Jurkat, Clone E6-1 (cell line): ENCODE results near the gene TEAD1. TPM values are rescaled to one million over a fixed set of nuclear protein-coding genes. Genes with fewer than 3 reads are reported as not detected.

Experiments used
- DNase-seq: peaks from one replicate; pipeline ENCODE4 v3.0.0-alpha.2; 2011; ENCODE audit warnings: low read depth, low spot score
- H3K4me3 ChIP-seq: 2 replicates; pipeline ENCODE4 v1.5.1; 2011; ENCODE audit warnings: mild to moderate bottlenecking, low read length, control low read depth, moderate library complexity
- polyA plus RNA-seq: library from polyadenylated mRNA; unstranded; fragments of >200 nt; gene quantifications from one replicate; pipeline ENCODE4 v1.2.1, GENCODE V29; 2012; ENCODE audit warnings: missing spikeins; ENCODE audit not compliant: insufficient read length, insufficient read depth

The TEAD1 gene
- 2.4 TPM for polyA plus RNA-seq

- H3K4me3 ChIP-seq: peak within 1 kb of the TSS; percentile 62
These were observed at the start of gene TEAD1 for GRCh38 chr11:12673924-12674570. Gene TEAD1, plus strand, starts transcription at chr11:12674421.

DNA sequence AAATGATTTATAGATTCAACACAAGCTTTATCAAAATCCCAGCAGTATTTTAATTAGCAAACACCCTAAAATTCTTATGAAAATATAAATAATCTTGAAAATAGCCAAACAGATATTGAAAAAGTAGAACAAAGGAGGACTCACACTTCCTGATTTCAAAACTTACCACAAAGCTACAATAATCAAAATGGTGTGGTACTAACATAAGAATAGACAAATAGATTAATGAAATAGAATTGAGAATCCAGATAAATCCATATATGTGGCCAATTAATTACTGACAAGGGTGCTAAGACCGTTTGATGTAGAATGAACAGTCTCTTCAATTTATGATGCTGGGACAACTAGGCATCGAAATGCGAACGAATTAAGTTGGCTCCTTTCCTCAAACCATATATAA lies 49.6 kb upstream of the TEAD1 start:
- H3K4me3 ChIP-seq: no peak overlapping the region
- no peak for DNase-seq

More at GRCh38 chr11:12673924-12674570, at the start of gene TEAD1:
- peak; percentile 62 for DNase-seq

- no peak for DNase-seq
- no peak overlapping the region for H3K4me3 ChIP-seq
These were observed 48.7 kb upstream of the TEAD1 start for GRCh38 chr11:12625438-12626071.

DNA sequence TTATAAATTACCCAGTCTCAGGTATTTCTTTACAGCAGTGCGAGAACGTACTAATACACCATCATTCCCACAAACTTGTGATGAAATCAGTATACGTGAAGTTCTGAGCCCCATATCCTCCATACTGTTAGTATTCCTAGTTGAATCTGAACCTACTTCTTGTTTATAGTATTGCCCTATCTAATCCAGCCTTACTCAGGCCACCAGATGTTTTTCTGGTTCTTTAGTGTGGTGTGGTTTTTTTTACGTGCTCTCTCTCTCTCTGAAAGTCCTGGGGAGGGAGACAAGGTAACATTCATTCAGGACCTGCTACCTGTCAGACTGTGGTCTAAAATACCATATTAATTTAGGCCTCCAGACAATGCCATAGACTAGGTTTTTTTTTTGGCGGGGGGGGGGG lies 47.6 kb upstream of the TEAD1 start:
- no peak overlapping the region for H3K4me3 ChIP-seq
- no peak for DNase-seq

- no peak for DNase-seq
- no peak overlapping the region for H3K4me3 ChIP-seq
These were observed 45.9 kb upstream of the TEAD1 start for GRCh38 chr11:12628314-12628713.

DNA sequence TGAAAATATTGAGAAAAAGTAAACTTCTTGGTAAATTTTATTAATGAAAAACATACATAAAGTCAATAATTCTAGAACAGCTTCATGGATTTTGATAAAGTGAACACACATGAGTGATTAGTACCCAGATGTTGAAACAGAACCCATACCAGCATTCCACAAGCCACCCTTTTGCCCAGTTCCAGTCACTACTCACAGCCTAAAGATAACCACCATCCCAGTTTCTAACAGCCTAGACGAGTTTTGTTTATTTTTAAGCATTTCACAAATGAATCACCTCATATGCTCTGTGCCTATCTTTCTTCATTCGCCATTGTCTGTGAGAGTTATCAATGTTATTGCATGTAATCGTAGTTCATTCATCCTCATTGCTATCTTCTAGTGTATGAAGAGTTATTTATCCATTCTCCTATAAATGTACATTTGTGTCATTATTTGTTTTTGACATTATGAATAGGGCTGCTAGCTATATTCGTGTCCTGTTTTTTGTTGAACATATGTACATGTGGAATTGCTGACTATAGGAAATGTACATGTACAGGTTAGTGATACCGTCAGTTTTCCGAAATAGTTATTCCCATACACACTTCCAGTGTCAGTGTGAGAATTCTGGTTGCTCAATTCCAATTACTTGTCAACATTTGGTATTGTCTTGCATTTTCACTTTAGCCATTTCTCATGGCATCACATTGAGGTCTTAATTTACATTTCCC lies 44.5 kb upstream of the TEAD1 start:
- no peak for DNase-seq
- no peak overlapping the region for H3K4me3 ChIP-seq

GRCh38 chr11:12631651-12632050 lies 42.6 kb upstream of the TEAD1 start:
- H3K4me3 ChIP-seq: no peak overlapping the region
- DNase-seq: no peak

GRCh38 chr11:12634329-12634728 lies 39.9 kb upstream of the TEAD1 start:
- DNase-seq: no peak
- no peak overlapping the region for H3K4me3 ChIP-seq

DNA sequence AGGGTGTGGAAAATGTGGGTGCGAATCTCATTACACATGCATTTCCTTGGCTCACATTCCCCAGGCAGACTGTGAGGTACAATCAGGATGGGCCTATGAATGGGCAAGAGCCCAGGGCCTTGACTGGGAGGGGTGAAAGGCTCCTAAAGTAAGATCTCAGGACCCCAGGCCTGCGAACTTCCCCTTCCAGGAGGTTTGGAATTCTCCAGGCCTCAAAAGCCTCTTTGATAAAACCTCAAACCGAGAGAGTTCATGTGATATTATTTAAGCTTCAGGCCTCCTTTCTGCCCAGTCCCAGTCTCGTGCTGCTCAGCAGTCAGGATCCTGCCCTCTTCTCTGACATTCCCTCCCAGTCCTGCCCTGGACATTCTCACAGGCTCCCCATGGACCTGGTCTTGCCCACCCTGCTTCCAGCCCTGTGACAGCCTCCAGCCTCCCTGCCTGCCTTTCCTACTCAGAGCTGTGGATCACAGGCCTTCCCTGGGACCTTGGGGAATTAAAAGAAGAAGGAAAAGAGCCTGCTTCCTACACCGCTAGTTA lies 37.3 kb upstream of the TEAD1 start:
- no peak overlapping the region for H3K4me3 ChIP-seq
- DNase-seq: no peak

GRCh38 chr11:12639388-12639787 lies 34.8 kb upstream of the TEAD1 start:
- no peak for DNase-seq
- no peak overlapping the region for H3K4me3 ChIP-seq

- no peak for DNase-seq
- H3K4me3 ChIP-seq: no peak overlapping the region
These were observed 33.9 kb upstream of the TEAD1 start for GRCh38 chr11:12640355-12640754.

DNA sequence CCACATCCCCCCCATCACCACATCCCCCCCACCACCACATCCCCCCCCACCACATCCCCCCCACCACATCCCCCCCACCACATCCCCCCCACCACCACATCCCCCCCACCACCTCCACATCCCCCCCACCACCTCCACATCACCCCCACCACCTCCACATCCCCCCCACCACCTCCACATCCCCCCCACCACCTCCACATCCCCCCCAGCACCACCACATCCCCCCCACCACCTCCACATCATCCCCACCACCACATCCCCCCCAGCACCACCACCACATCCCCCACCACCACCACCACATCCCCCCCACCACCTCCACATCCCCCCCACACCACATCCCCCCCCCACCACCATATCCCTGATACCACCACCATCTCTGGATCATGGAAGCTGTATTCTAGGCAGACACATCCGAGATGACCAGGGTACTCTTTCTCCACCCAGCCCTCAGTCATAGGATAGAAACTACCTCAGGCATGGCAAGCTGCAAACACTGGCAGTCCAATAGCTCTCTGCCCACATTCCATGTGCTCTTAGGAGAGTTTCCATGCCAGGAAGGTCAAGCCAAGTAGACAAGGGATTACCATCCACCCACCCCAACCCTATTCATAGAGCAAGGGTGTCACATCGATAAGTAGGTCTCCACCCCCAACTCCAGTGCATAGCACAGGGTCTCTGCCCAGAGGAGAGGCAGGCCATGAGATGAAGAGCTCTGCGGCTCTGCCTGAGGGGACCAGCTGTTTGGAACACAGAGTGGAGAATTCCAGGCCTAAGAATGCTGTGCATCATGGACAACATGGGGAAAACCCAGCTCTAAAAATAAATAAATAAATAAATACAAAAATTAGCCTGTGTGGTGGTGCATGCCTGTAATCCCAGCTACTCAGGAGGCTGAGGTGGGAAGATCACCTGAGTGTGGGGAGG lies 33.0 kb upstream of the TEAD1 start:
- DNase-seq: no peak

DNA sequence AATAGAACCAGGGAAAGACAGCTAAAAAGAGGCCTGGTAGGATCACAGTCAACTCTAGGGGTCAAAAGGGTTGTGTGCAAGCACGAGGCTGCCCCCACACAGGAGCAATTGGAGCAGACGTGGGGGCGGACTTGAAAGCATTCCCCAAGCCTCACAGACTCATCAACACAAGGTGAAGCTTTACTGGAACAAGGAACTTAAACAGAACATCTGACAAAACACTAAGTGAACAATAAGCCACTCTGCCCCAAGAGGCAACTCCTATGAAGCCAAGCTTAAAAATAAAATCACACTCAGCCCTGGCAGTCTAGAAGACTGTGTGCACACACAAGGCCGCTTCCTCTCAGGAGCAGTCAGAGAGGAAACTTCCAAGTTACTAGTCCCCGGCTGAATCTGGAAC lies 32.2 kb upstream of the TEAD1 start:
- DNase-seq: peak; percentile 15
- no peak overlapping the region for H3K4me3 ChIP-seq

More for the DNA sequence above, 33.0 kb upstream of the TEAD1 start:
- no peak overlapping the region for H3K4me3 ChIP-seq

- no peak for DNase-seq
- H3K4me3 ChIP-seq: no peak overlapping the region
These were observed 31.3 kb upstream of the TEAD1 start for GRCh38 chr11:12642806-12643428.

DNA sequence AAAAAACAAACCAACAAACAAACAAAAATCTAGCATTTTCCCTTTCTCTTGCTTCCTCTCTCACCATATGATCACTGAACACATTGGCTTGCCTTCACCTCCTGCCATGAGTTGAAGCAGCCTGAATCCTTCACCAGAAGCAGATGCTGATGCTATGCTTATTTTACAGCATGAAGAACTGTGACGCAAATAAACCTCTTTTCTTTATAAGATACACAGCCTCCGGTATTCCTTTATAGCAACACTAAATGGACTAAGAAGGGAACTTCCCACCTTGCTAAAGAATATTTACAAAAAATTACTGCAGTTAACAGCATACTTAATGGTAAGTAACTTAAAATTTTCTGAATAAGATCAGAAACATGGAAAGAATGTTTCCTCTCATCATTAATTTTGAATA lies 27.7 kb upstream of the TEAD1 start:
- no peak overlapping the region for H3K4me3 ChIP-seq
- no peak for DNase-seq

- DNase-seq: no peak
- no peak overlapping the region for H3K4me3 ChIP-seq
These were observed 20.5 kb upstream of the TEAD1 start for GRCh38 chr11:12653729-12654128.

- no peak overlapping the region for H3K4me3 ChIP-seq
- DNase-seq: no peak
These were observed 18.4 kb upstream of the TEAD1 start for GRCh38 chr11:12655842-12656241.

DNA sequence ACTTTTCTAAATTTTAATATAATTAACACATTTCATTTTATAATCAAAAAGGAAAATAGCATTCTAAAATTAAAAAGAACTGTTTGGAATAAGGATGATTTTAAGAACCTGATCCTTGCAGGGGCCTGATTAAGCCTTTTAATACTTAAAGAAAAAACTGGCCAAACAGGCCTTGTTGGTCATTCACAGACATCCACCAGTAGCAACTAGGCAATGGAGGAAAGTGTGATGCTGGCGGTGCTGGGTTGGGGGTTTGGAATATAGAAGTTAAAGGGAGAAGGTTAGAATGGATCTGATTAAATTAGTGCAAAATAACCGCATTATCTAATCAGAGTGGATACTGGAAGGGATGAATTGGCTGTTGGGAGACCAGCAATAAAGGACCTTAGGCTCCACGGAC lies 16.9 kb upstream of the TEAD1 start:
- no peak overlapping the region for H3K4me3 ChIP-seq
- no peak for DNase-seq

DNA sequence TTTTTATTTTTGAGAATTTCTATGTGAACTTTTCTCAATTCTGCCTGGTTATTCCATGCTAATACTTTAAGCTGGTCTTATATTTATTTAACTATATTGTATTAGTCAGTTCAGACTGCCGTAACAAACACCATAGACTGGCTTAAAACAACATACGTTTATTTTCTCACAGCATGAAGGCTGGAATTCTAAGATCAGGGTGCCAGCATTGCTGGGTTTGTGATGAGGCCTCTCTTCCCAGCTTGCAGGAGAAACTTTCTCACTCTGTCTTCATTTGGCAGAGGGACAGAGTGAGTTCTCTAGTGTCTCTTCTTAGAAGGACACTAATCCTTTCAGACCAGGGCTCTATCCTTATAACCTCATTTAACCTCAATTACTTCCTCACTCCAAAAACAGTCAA lies 16.2 kb upstream of the TEAD1 start:
- DNase-seq: no peak
- no peak overlapping the region for H3K4me3 ChIP-seq
